Measurements from ENCODE around the gene GRIK2. TPM values are rescaled to one million over a fixed set of nuclear protein-coding genes. Genes with fewer than 3 reads are reported as not detected.

Gene GRIK2
- total and polyA plus RNA-seq, 7 donors = 0.25 to 8.9 (median 2.1) TPM; not detected in 2

DNA sequence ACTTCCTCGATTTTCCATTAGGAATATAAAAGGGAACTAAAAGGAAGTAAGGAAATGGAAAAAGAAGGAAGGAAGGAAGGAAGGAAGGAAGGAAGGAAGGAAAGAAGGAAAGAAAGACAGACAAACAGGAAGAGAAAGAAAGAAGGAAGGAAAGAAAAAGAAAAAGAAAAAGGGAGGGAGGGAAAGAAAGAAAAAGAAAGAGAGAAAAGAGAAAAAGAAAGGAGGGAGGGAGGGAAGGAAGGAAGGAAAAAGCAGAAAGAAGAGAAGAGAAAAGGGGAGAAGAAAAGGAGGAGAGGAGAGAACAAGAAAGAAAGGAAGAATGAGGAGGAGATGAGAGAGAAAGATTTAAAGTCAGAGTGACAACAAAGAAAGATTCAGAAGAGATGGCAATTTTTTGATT, 724.5 kb downstream of the GRIK2 start:
- no peak overlapping the region for H3K27ac ChIP-seq
- WGBS, 2 donors = 85 to 93% methylated on average over 1 of the region's 1 CpG
- no peak for DNase-seq
- no peaks in the 10 kb centered on the region for H3K9me3 ChIP-seq
- intact Hi-C loops (cut with DNase I) = no loop called here
- no peak overlapping the region for H3K4me3 ChIP-seq
- TF ChIP-seq EP300 (IDR thresholded peaks at IDR 0.05) (no peak), POLR2A (IDR thresholded peaks at IDR 0.05) (no peak), POLR2AphosphoS5 (IDR thresholded peaks at IDR 0.05) (no peak), CTCF (IDR thresholded peaks at IDR 0.05) (no peak)
- H3K27me3 ChIP-seq = no peaks in the 10 kb centered on the region
- H3K4me1 ChIP-seq = no peaks in the 10 kb centered on the region
- no peaks in the 10 kb centered on the region for H3K36me3 ChIP-seq
